Small intestine (tissue), 7 donors: ENCODE results near the gene FER. TPM values are rescaled to one million over a fixed set of nuclear protein-coding genes. Genes with fewer than 3 reads are reported as not detected.

ENCODE experiments used
- DNase-seq, 2 donors: peaks; one replicate each; pipeline versions ENCODE4 v3.0.0 to v3.0.0-alpha.2; 2013
- FAIRE-seq: peaks from 2 replicates; lab custom pipeline; 2012; peaks lifted over from hg19 to GRCh38; lab: Jason Lieb, UNC
- H3K27ac ChIP-seq, 3 donors: one replicate each; pipeline ENCODE4 v1.5.1; 2013; ENCODE audit warnings: low read length in 2 of 3, mild to moderate bottlenecking in 2 of 3, control low read depth in 1 of 3, inconsistent platforms in 1 of 3, low read depth in 1 of 3, moderate library complexity in 1 of 3
- H3K27me3 ChIP-seq, 3 donors: one replicate each; pipeline ENCODE4 v1.6.1; 2013; ENCODE audit warnings: low read length in 3 of 3, inconsistent platforms in 1 of 3; ENCODE audit not compliant: control insufficient read depth in 3 of 3, insufficient read depth in 3 of 3
- H3K36me3 ChIP-seq, 3 donors: one replicate each; pipeline ENCODE4 v1.6.1; 2013; ENCODE audit warnings: low read length in 3 of 3, inconsistent platforms in 1 of 3, low read depth in 1 of 3, mild to moderate bottlenecking in 1 of 3, moderate library complexity in 1 of 3; ENCODE audit not compliant: control insufficient read depth in 3 of 3, insufficient read depth in 2 of 3
- H3K4me1 ChIP-seq, 3 donors: one replicate each; pipeline ENCODE4 v1.6.1; 2013; ENCODE audit warnings: low read length in 2 of 3, inconsistent platforms in 1 of 3, low read depth in 1 of 3, mild to moderate bottlenecking in 1 of 3, moderate library complexity in 1 of 3; ENCODE audit not compliant: control insufficient read depth in 3 of 3, insufficient read depth in 2 of 3
- H3K4me3 ChIP-seq, 3 donors: one replicate each; pipeline ENCODE4 v1.5.1; 2013; ENCODE audit warnings: low read length in 3 of 3, control low read depth in 1 of 3, inconsistent platforms in 1 of 3, low read depth in 1 of 3, mild to moderate bottlenecking in 1 of 3, moderate library complexity in 1 of 3
- H3K9me3 ChIP-seq, 2 donors: one replicate each; pipeline ENCODE4 v1.6.1; 2013; ENCODE audit warnings: low read depth in 1 of 2, low read length in 1 of 2; ENCODE audit not compliant: control insufficient read depth in 2 of 2, insufficient read depth in 1 of 2
- WGBS, 3 donors: extraction: QIAGEN DNeasy Blood & Tissue Kit; methylation state at CpG; one replicate each; pipeline ENCODE4 v1.1.7; 2013; 5-methylcytosine and 5-hydroxymethylcytosine counted together
- polyA plus RNA-seq, 4 donors: library from polyadenylated mRNA; stranded (reverse) in 3 of 4; unstranded in 1 of 4; fragments of 200-250 nt in 3 of 4; fragments of 120-200 nt in 1 of 4; gene quantifications; one replicate each; pipeline versions ENCODE4 v1.2.1 to v1.2.3, GENCODE V29; 2013
- donor health status: healthy with polysubstance abuse.
- donor health status: control.
- donor health status: control.
- donor health status: Bipolar disorder and iron deficiency.
- donor health status: healthy.

FER gene
- polyA plus RNA-seq, 4 donors, result 1.1 to 5.0 (median 2.3) TPM

- Histone ChIP-seq H3K27me3 (no peaks in the 10 kb centered on the region), H3K36me3 (no peaks in the 10 kb centered on the region), H3K4me3 (no peak overlapping the region), H3K27ac (no peak overlapping the region), H3K4me1 (no peaks in the 10 kb centered on the region), H3K9me3 (no peaks in the 10 kb centered on the region)
- 94 to 100% (median 94%) methylated on average over 1 of the region's 1 CpG for WGBS, 3 donors
- FAIRE-seq (no peak), DNase-seq (no peak)
These were observed 397.4 kb downstream of the FER start for GRCh38 chr5:109145139-109145538.

GRCh38 chr5:109146591-109146990, 398.9 kb downstream of the FER start:
- no peaks in the 10 kb centered on the region for H3K9me3 ChIP-seq
- no peak overlapping the region for H3K27ac ChIP-seq
- FAIRE-seq (no peak), DNase-seq (no peak)
- H3K4me3 ChIP-seq, result no peak overlapping the region
- 89 to 95% (median 91%) methylated on average over 3 of the region's 3 CpGs for WGBS, 3 donors
- H3K27me3 ChIP-seq, result no peaks in the 10 kb centered on the region
- no peaks in the 10 kb centered on the region for H3K4me1 ChIP-seq
- H3K36me3 ChIP-seq, result no peaks in the 10 kb centered on the region

- FAIRE-seq (no peak), DNase-seq (no peak)
- Histone ChIP-seq H3K36me3 (no peaks in the 10 kb centered on the region), H3K27me3 (no peaks in the 10 kb centered on the region), H3K9me3 (no peaks in the 10 kb centered on the region), H3K27ac (no peak overlapping the region), H3K4me3 (no peak overlapping the region), H3K4me1 (no peaks in the 10 kb centered on the region)
- 87 to 92% (median 90%) methylated on average over 4 of the region's 4 CpGs for WGBS, 3 donors
These were observed 404.9 kb downstream of the FER start for GRCh38 chr5:109152565-109152964.

- Histone ChIP-seq H3K27me3 (no peaks in the 10 kb centered on the region), H3K9me3 (no peaks in the 10 kb centered on the region), H3K36me3 (no peaks in the 10 kb centered on the region), H3K4me1 (no peaks in the 10 kb centered on the region), H3K4me3 (no peak overlapping the region), H3K27ac (no peak overlapping the region)
- DNase-seq (no peak), FAIRE-seq (no peak)
These were observed 407.9 kb downstream of the FER start for GRCh38 chr5:109155625-109156024.

GRCh38 chr5:109156885-109157284, 409.2 kb downstream of the FER start:
- FAIRE-seq, result no peak
- no peaks in the 10 kb centered on the region for H3K9me3 ChIP-seq
- H3K27ac ChIP-seq, result no peak overlapping the region
- DNase-seq, result no peak
- no peaks in the 10 kb centered on the region for H3K4me1 ChIP-seq
- H3K27me3 ChIP-seq, result no peaks in the 10 kb centered on the region
- H3K4me3 ChIP-seq, result no peak overlapping the region
- no peaks in the 10 kb centered on the region for H3K36me3 ChIP-seq

- no peaks in the 10 kb centered on the region for H3K36me3 ChIP-seq
These were observed 412.8 kb downstream of the FER start for GRCh38 chr5:109160468-109160867.

GRCh38 chr5:109161914-109162683, 414.4 kb downstream of the FER start:
- no peaks in the 10 kb centered on the region for H3K9me3 ChIP-seq
- H3K27ac ChIP-seq, result no peak overlapping the region
- H3K27me3 ChIP-seq, result no peaks in the 10 kb centered on the region
- 66 to 86% (median 68%) methylated on average over 4 of the region's 4 CpGs for WGBS, 3 donors
- no peak for FAIRE-seq
- no peak for DNase-seq
- no peaks in the 10 kb centered on the region for H3K4me1 ChIP-seq
- no peak overlapping the region for H3K4me3 ChIP-seq
- no peaks in the 10 kb centered on the region for H3K36me3 ChIP-seq

More at GRCh38 chr5:109160468-109160867, 412.8 kb downstream of the FER start:
- H3K4me3 ChIP-seq, result no peak overlapping the region
- WGBS, 3 donors, result 90 to 93% (median 91%) methylated on average over 3 of the region's 3 CpGs
- FAIRE-seq (no peak), DNase-seq (no peak)
- H3K27me3 ChIP-seq, result no peaks in the 10 kb centered on the region
- H3K27ac ChIP-seq, result no peak overlapping the region
- H3K4me1 ChIP-seq, result no peaks in the 10 kb centered on the region
- no peaks in the 10 kb centered on the region for H3K9me3 ChIP-seq

- H3K27ac ChIP-seq, result no peak overlapping the region
- H3K27me3 ChIP-seq, result no peaks in the 10 kb centered on the region
- no peak for DNase-seq
- H3K9me3 ChIP-seq, result no peaks in the 10 kb centered on the region
- no peak overlapping the region for H3K4me3 ChIP-seq
- FAIRE-seq, result no peak
- no peaks in the 10 kb centered on the region for H3K36me3 ChIP-seq
- WGBS, 3 donors, result 95 to 97% (median 95%) methylated on average over 4 of the region's 4 CpGs
- no peaks in the 10 kb centered on the region for H3K4me1 ChIP-seq
These were observed 415.6 kb downstream of the FER start for GRCh38 chr5:109163336-109163735.

- Histone ChIP-seq H3K27ac (no peak overlapping the region), H3K9me3 (no peaks in the 10 kb centered on the region), H3K36me3 (no peaks in the 10 kb centered on the region), H3K27me3 (no peaks in the 10 kb centered on the region), H3K4me3 (no peak overlapping the region), H3K4me1 (no peaks in the 10 kb centered on the region)
- WGBS, 3 donors, result 92 to 99% (median 94%) methylated on average over 2 of the region's 2 CpGs
- DNase-seq (no peak), FAIRE-seq (no peak)
These were observed 416.3 kb downstream of the FER start for GRCh38 chr5:109164001-109164400.
